ENCODE data around the gene PMEPA1.

The PMEPA1 gene

GRCh38 chr20:57660922-57661745 lies 48.7 kb downstream of the PMEPA1 start:
- DNase-seq: no peak

GRCh38 chr20:57660181-57660921 lies 49.5 kb downstream of the PMEPA1 start:
- no peak for DNase-seq

GRCh38 chr20:57659517-57660180 lies 50.2 kb downstream of the PMEPA1 start:
- no peak for DNase-seq

- no peak for DNase-seq
Observed at GRCh38 chr20:57658833-57659516, 50.8 kb downstream of the PMEPA1 start.

GRCh38 chr20:57658447-57658832 lies 51.4 kb downstream of the PMEPA1 start:
- no peak for DNase-seq

- DNase-seq: no peak
Observed at GRCh38 chr20:57657535-57658446, 52.0 kb downstream of the PMEPA1 start.

- DNase-seq: no peak
Observed at GRCh38 chr20:57656821-57657534, 52.8 kb downstream of the PMEPA1 start.

GRCh38 chr20:57656252-57656820 lies 53.5 kb downstream of the PMEPA1 start:
- DNase-seq: no peak

- DNase-seq: no peak
Observed at GRCh38 chr20:57655809-57656155, 54.0 kb downstream of the PMEPA1 start.

- DNase-seq: no peak
Observed at GRCh38 chr20:57654998-57655808, 54.6 kb downstream of the PMEPA1 start.

GRCh38 chr20:57654363-57654997 lies 55.3 kb downstream of the PMEPA1 start:
- no peak for DNase-seq

- no peak for DNase-seq
Observed at GRCh38 chr20:57653910-57654309, 55.9 kb downstream of the PMEPA1 start.

GRCh38 chr20:57653546-57653900 lies 56.3 kb downstream of the PMEPA1 start:
- no peak for DNase-seq

GRCh38 chr20:57652606-57653545 lies 56.9 kb downstream of the PMEPA1 start:
- DNase-seq: no peak

GRCh38 chr20:57651881-57652605 lies 57.8 kb downstream of the PMEPA1 start:
- no peak for DNase-seq

- no peak for DNase-seq
Observed at GRCh38 chr20:57650756-57651483, 58.9 kb downstream of the PMEPA1 start.

- no peak for DNase-seq
Observed at GRCh38 chr20:57650266-57650665, 59.5 kb downstream of the PMEPA1 start.

Data from amniotic stem cell (primary cell).